Measurements from ENCODE around the gene PDZD7. TPM values are rescaled to one million over a fixed set of nuclear protein-coding genes. Genes with fewer than 3 reads are reported as not detected.

The PDZD7 gene
- total RNA-seq, 6 experiments from 2014 or later = 1.1 to 1.9 (median 1.2) TPM

DNA sequence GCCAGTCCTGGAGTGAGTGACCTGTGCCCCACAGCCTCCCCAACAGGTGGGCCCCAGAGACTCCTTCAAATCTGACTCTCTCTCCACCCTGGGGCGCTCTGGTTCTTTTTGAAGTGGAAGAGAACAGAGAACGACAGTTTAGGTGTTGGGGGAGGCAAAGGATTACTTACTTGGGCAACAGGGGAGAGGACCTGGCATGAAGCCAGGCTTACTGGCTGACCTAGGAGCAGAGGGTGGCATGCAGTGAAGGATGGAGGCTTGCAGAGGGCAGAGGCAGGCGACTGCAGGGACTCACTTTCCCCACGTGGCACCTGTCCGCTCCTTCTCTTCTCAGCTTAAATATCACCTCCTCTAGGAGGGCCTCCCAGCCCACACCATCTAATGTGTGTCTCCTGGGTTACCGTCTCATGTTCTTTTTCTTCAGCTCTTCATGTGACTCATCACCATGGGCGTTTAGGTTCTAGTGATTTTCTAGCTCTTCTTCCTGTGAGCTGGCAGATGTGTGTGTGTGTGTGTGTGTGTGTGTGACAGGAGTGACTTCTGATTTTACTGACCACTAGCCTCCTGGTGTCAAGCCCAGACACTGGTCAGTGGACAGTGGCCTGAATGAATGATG, 15.9 kb downstream of the PDZD7 start:
- Mint-ChIP-seq H3K36me3 (ENCODE audit: low read depth) (no peaks in the 10 kb centered on the region), H3K4me1 (ENCODE audit: low read depth) (peaks cover 41% of the 10 kb centered on the region), H3K27ac (peak overlapping the region; percentile 83), H3K4me3 (no peak overlapping the region), H3K27me3 (ENCODE audit: insufficient read depth) (peaks cover 9% of the 10 kb centered on the region), H3K9me3 (no peaks in the 10 kb centered on the region)
- TF ChIP-seq, protein P1, sequence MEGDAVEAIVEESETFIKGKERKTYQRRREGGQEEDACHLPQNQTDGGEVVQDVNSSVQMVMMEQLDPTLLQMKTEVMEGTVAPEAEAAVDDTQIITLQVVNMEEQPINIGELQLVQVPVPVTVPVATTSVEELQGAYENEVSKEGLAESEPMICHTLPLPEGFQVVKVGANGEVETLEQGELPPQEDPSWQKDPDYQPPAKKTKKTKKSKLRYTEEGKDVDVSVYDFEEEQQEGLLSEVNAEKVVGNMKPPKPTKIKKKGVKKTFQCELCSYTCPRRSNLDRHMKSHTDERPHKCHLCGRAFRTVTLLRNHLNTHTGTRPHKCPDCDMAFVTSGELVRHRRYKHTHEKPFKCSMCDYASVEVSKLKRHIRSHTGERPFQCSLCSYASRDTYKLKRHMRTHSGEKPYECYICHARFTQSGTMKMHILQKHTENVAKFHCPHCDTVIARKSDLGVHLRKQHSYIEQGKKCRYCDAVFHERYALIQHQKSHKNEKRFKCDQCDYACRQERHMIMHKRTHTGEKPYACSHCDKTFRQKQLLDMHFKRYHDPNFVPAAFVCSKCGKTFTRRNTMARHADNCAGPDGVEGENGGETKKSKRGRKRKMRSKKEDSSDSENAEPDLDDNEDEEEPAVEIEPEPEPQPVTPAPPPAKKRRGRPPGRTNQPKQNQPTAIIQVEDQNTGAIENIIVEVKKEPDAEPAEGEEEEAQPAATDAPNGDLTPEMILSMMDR (IDR thresholded peaks at IDR 0.05) = no peak
- peak; percentile 99 for DNase-seq

- peak; percentile 55 for DNase-seq
- H3K27me3 Mint-ChIP-seq (ENCODE audit: insufficient read depth) = peaks cover 9% of the 10 kb centered on the region
- H3K4me1 Mint-ChIP-seq (ENCODE audit: low read depth) = peaks cover 41% of the 10 kb centered on the region
- no peaks in the 10 kb centered on the region for H3K36me3 Mint-ChIP-seq (ENCODE audit: low read depth)
- peak overlapping the region; percentile 12; the same call in 1 of the 2 replicates for H3K4me3 Mint-ChIP-seq
- H3K9me3 Mint-ChIP-seq = no peaks in the 10 kb centered on the region
- H3K27ac Mint-ChIP-seq = peak overlapping the region; percentile 83
- TF ChIP-seq, protein P1 (IDR thresholded peaks at IDR 0.05) = peak; percentile 88
Measured at GRCh38 chr10:101014230-101014884, 16.6 kb downstream of the PDZD7 start.

GRCh38 chr10:101013365-101013825, 17.5 kb downstream of the PDZD7 start:
- TF ChIP-seq, protein P1 (IDR thresholded peaks at IDR 0.05) = no peak
- DNase-seq = no peak
- H3K36me3 Mint-ChIP-seq (ENCODE audit: low read depth) = no peaks in the 10 kb centered on the region
- peak overlapping the region; percentile 85 for H3K27ac Mint-ChIP-seq
- peaks cover 7% of the 10 kb centered on the region for H3K27me3 Mint-ChIP-seq (ENCODE audit: insufficient read depth)
- H3K4me3 Mint-ChIP-seq = peak overlapping the region; percentile 45
- no peaks in the 10 kb centered on the region for H3K9me3 Mint-ChIP-seq
- H3K4me1 Mint-ChIP-seq (ENCODE audit: low read depth) = peaks cover 41% of the 10 kb centered on the region

- Mint-ChIP-seq H3K4me3 (peak overlapping the region; percentile 45), H3K9me3 (no peaks in the 10 kb centered on the region), H3K27me3 (ENCODE audit: insufficient read depth) (peaks cover 7% of the 10 kb centered on the region; the same call in 1 of the 2 replicates), H3K36me3 (ENCODE audit: low read depth) (no peaks in the 10 kb centered on the region), H3K4me1 (ENCODE audit: low read depth) (peaks cover 48% of the 10 kb centered on the region), H3K27ac (peak overlapping the region; percentile 85)
- peak; percentile 94 for DNase-seq
- TF ChIP-seq, protein P1 (IDR thresholded peaks at IDR 0.05) = peak; percentile 96
Measured at GRCh38 chr10:101012525-101013364, 18.2 kb downstream of the PDZD7 start.
